Glutamatergic neuron (in vitro differentiated cells): ENCODE data around the gene PTN. TPM values are rescaled to one million over a fixed set of nuclear protein-coding genes. Genes with fewer than 3 reads are reported as not detected.

Experiments used
- DNase-seq: peaks from one replicate; pipeline ENCODE4 v3.0.0; 2022
- H3K27ac Mint-ChIP-seq: one replicate; pipeline ENCODE4 v1.8.0; 2020; ENCODE audit warnings: mild to moderate bottlenecking, mixed read lengths, inconsistent platforms; ENCODE audit not compliant: unreplicated experiment
- H3K27me3 Mint-ChIP-seq: one replicate; pipeline ENCODE4 v1.8.0; 2020; ENCODE audit warnings: mild to moderate bottlenecking, moderate library complexity, mixed read lengths, inconsistent platforms; ENCODE audit not compliant: unreplicated experiment
- H3K36me3 Mint-ChIP-seq: one replicate; pipeline ENCODE4 v1.8.0; 2020; ENCODE audit warnings: mild to moderate bottlenecking, mixed read lengths, inconsistent platforms; ENCODE audit not compliant: unreplicated experiment
- H3K4me1 Mint-ChIP-seq: one replicate; pipeline ENCODE4 v1.8.0; 2020; ENCODE audit warnings: mild to moderate bottlenecking, low read depth, mixed read lengths, inconsistent platforms; ENCODE audit not compliant: unreplicated experiment
- H3K4me3 Mint-ChIP-seq: one replicate; pipeline ENCODE4 v1.8.0; 2020; ENCODE audit warnings: mild to moderate bottlenecking, mixed read lengths, inconsistent platforms; ENCODE audit not compliant: unreplicated experiment
- H3K9me3 Mint-ChIP-seq: one replicate; pipeline ENCODE4 v1.8.0; 2020; ENCODE audit warnings: mild to moderate bottlenecking, moderate library complexity, mixed read lengths, inconsistent platforms; ENCODE audit not compliant: unreplicated experiment
- long read RNA-seq: library from polyadenylated mRNA; unstranded; transcript quantifications from one replicate; pipeline ENCODE4 v2.0.0, GENCODE V29; 2020; ENCODE audit not compliant: unreplicated experiment
- total RNA-seq: library from RNA; stranded (reverse); fragmentation: NEBNext Ultra II Directional; extraction: Animal tissue kit (Norgen Biotek cat#: 25700); gene quantifications from one replicate; pipeline ENCODE4 v1.2.1, GENCODE V29; 2021; ENCODE audit not compliant: unreplicated experiment
- TF ChIP-seq, protein P1 (sequence below): fragments of 200-600 bp; sonication (generic); IDR thresholded peaks from one replicate; pipeline ENCODE4 v1.5.0; 2021; ENCODE audit not compliant: partially characterized antibody, unreplicated experiment

Gene PTN, protein sequence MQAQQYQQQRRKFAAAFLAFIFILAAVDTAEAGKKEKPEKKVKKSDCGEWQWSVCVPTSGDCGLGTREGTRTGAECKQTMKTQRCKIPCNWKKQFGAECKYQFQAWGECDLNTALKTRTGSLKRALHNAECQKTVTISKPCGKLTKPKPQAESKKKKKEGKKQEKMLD
- 40.0 TPM for total RNA-seq
- long read RNA-seq, transcript PTN-201 (5 exons, 1,614 nt): major isoform, 19 of 27 reads
- long read RNA-seq, partial matches to known transcripts: 6 of 27 reads
- long read RNA-seq, other reads (novel, unspliced or antisense): 2 of 27 reads

DNA sequence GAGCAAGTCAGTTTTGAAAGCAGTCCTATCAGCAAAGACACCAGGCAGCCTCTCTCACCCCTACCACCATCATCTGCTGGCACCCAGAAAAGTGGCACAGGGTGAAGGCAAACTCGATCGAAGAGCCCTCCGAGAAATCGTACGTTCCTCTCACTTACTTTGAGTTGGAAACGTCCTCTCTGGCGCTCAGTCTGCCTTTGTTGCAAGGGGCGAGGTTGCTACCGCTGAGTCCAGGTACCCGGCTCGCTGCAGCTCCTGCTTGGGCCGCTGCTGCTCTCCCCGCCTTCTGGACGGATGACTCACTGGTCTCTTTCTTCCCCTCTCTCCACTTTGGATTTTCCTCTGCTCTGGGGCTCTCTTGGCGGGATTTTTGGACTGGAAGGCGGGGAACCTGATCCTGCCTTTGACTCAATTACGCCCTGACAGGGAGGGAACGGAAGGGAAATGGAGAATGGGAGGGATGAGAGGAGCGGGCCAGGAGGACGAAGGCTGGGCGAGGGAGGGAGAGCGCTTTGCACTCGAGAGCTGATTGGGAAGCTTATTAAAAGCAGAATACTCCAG, at the start of gene PTN:
Gene PTN (minus strand): TSS at position 453 of the 561 bp plus-strand sequence. CDS start 88,760 bp downstream, outside the sequence.
- peaks cover 7% of the 10 kb centered on the region for H3K27me3 Mint-ChIP-seq
- H3K27ac Mint-ChIP-seq: peak within 1 kb of the TSS; percentile 94
- H3K4me3 Mint-ChIP-seq: peak within 1 kb of the TSS; percentile 98
- TF ChIP-seq, protein P1, sequence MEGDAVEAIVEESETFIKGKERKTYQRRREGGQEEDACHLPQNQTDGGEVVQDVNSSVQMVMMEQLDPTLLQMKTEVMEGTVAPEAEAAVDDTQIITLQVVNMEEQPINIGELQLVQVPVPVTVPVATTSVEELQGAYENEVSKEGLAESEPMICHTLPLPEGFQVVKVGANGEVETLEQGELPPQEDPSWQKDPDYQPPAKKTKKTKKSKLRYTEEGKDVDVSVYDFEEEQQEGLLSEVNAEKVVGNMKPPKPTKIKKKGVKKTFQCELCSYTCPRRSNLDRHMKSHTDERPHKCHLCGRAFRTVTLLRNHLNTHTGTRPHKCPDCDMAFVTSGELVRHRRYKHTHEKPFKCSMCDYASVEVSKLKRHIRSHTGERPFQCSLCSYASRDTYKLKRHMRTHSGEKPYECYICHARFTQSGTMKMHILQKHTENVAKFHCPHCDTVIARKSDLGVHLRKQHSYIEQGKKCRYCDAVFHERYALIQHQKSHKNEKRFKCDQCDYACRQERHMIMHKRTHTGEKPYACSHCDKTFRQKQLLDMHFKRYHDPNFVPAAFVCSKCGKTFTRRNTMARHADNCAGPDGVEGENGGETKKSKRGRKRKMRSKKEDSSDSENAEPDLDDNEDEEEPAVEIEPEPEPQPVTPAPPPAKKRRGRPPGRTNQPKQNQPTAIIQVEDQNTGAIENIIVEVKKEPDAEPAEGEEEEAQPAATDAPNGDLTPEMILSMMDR: no peak
- no peaks in the 10 kb centered on the region for H3K36me3 Mint-ChIP-seq
- peak; percentile 56 for DNase-seq
- H3K9me3 Mint-ChIP-seq: no peaks in the 10 kb centered on the region
- peaks cover 4% of the 10 kb centered on the region for H3K4me1 Mint-ChIP-seq

DNA sequence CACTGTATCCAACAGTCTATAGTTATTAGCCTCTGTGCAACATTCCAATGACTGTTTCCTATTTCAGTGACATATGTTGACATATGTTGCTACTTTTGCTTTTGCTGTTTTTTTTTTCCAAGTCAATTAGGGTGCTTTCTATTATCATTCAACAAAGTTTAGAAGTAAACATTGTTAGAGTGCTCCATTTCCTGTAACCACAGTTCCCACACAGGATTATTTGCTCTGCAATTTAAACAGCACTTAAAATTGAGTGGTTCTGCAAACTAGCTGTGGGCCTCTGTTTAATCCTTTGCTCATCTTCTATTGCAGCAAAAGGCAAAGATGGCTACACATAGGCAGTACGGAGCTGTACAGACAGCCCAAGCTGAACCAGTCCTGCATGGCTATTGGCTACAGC, 46.5 kb upstream of the PTN start:
- TF ChIP-seq, protein P1: no peak
- Mint-ChIP-seq H3K27ac (no peak overlapping the region), H3K4me1 (no peaks in the 10 kb centered on the region), H3K9me3 (peaks cover 2% of the 10 kb centered on the region), H3K36me3 (peaks cover 7% of the 10 kb centered on the region), H3K4me3 (no peak overlapping the region), H3K27me3 (peaks cover 2% of the 10 kb centered on the region)
- no peak for DNase-seq

DNA sequence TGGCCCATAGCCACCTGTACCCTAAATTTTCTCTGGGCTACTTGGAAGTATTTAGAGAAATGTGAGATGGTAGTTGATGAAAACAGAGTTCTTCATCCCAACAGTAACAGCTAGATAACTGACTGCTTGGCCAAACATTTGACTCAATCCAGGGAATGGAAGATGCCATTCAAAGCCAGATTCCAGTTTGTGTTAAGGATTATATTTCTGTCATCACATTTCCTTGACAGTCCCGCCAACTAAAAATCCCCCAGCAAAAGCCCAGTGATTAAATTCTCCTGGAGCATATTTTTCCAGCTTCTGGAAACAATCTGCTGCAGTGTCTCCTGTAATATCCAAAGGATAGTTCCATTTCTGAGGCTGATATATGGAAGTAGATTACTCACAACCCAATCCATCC, 45.4 kb upstream of the PTN start:
- Mint-ChIP-seq H3K27ac (no peak overlapping the region), H3K9me3 (peaks cover 2% of the 10 kb centered on the region), H3K36me3 (peaks cover 7% of the 10 kb centered on the region), H3K4me3 (no peak overlapping the region), H3K4me1 (no peaks in the 10 kb centered on the region), H3K27me3 (peaks cover 2% of the 10 kb centered on the region)
- DNase-seq: no peak
- TF ChIP-seq, protein P1: no peak

DNA sequence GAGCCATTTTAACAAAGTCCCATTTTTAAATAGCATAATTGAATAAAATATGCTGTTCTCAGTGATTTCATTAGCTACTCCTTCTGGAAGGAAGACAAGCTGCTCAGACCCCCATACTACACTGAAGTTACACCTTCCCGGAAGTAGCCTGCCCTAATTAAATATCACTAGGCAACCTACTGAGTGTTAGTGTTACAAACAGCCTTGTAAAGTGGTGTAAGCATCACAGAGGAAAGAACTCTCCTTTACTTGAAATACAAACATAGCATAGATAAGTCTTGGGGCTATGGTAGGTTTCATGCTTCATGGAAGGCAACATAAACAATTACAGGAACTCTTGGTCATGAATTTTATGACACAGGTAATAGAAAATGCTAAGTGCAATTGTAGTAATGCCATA, 43.4 kb upstream of the PTN start:
- peaks cover 7% of the 10 kb centered on the region for H3K36me3 Mint-ChIP-seq
- H3K27ac Mint-ChIP-seq: no peak overlapping the region
- H3K4me1 Mint-ChIP-seq: no peaks in the 10 kb centered on the region
- H3K4me3 Mint-ChIP-seq: no peak overlapping the region
- DNase-seq: no peak
- H3K27me3 Mint-ChIP-seq: peaks cover 2% of the 10 kb centered on the region
- TF ChIP-seq, protein P1: no peak
- peaks cover 2% of the 10 kb centered on the region for H3K9me3 Mint-ChIP-seq

DNA sequence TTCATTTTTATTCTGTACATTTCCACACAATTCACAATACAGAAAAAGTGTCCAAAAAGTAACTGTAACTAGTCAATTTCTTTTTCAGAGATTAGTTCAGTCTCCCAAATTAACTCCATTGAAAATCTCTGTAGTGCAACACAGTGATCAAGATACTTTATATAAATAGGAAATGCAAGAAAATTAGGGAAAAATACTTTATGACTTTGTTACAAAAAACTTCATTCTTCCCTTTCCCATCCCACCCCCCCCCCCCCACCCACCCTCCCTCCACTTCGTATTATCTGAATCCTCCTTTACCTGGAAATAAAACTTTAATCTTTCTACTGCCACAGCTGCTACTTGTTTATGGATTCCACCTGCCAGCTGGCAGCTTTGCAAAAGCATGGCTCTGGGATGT, 37.5 kb upstream of the PTN start:
- H3K4me3 Mint-ChIP-seq: no peak overlapping the region
- TF ChIP-seq, protein P1: no peak
- no peaks in the 10 kb centered on the region for H3K9me3 Mint-ChIP-seq
- peaks cover 1% of the 10 kb centered on the region for H3K27me3 Mint-ChIP-seq
- H3K27ac Mint-ChIP-seq: no peak overlapping the region
- H3K36me3 Mint-ChIP-seq: peaks cover 5% of the 10 kb centered on the region
- DNase-seq: no peak
- H3K4me1 Mint-ChIP-seq: no peaks in the 10 kb centered on the region
